A549 (cell line): ENCODE results near the gene MVB12B. TPM values are rescaled to one million over a fixed set of nuclear protein-coding genes. Genes with fewer than 3 reads are reported as not detected.

Source experiments
- ATAC-seq, 2 experiments: fragments of 200-7000 bp in 1 of 2; fragments of >200 bp in 1 of 2; cut with Nextera tagmentation in 1 of 2; cut with Tn5 transposase in 1 of 2; 3 replicates each; pipeline versions ENCODE4 v1.8.0 to v1.9.1; 2018 to 2020; ENCODE audit warnings: mild to moderate bottlenecking in 1 of 2, moderate library complexity in 1 of 2
- CTCF ChIA-PET: fragments of 300-600 bp; sonication (Branson Sonifier 250); formaldehyde crosslinking; extraction: SDS; loops from one replicate; lab custom pipeline; 2021; ENCODE audit warnings: antibody characterized with exemption, inconsistent platforms; lab: Yijun Ruan, JAX
- POLR2A ChIA-PET: fragments of 350-600 bp; formaldehyde crosslinking; extraction: SDS; loops from one replicate; lab custom pipeline; 2021; ENCODE audit warnings: antibody characterized with exemption, inconsistent platforms; lab: Yijun Ruan, JAX
- DNase-seq, 2 experiments: peaks; one replicate each; pipeline versions ENCODE4 v3.0.0 to v3.0.0-alpha.2; 2011 to 2016; ENCODE audit warnings: low read depth in 1 of 2, low spot score in 1 of 2
- FAIRE-seq: peaks from 2 replicates; lab custom pipeline; 2011; peaks lifted over from hg19 to GRCh38; lab: Jason Lieb, UNC
- H3K27ac ChIP-seq, 2 experiments: fragments of >200 bp; sonication (Bioruptor Twin); formaldehyde crosslinking; 3 replicates each; pipeline ENCODE4 v1.5.1; 2016 to 2017
- H3K4me1 ChIP-seq: fragments of >200 bp; sonication (Bioruptor Twin); formaldehyde crosslinking; 3 replicates; pipeline ENCODE4 v1.6.1; 2016
- H3K4me2 ChIP-seq: fragments of >200 bp; sonication (Bioruptor Twin); formaldehyde crosslinking; 3 replicates; pipeline ENCODE4 v1.6.1; 2016
- H3K4me3 ChIP-seq: fragments of >200 bp; sonication (Bioruptor Twin); formaldehyde crosslinking; 3 replicates; pipeline ENCODE4 v1.5.1; 2016
- H3K9me3 ChIP-seq: fragments of >200 bp; sonication (Bioruptor Twin); formaldehyde crosslinking; 3 replicates; pipeline ENCODE4 v1.6.1; 2016
- ATOH8 ChIP-seq: fragments of 250-450 bp; sonication (Bioruptor Pico); IDR thresholded peaks from 2 replicates; pipeline ENCODE4 v1.5.0; 2020; ENCODE audit warnings: low read depth, mild to moderate bottlenecking, moderate library complexity
- BCL3 ChIP-seq: fragments of >200 bp; sonication (Bioruptor Twin); formaldehyde crosslinking; IDR thresholded peaks from 3 replicates; pipeline ENCODE4 v1.6.1; 2016
- BHLHE40 ChIP-seq: IDR thresholded peaks from 2 replicates; pipeline ENCODE4 v1.6.1; 2012; ENCODE audit warnings: low read depth, low read length, inconsistent platforms
- CBX2 ChIP-seq: fragments of 200-600 bp; sonication (generic); IDR thresholded peaks from 2 replicates; pipeline ENCODE4 v1.6.1; 2016; ENCODE audit warnings: low read depth, mild to moderate bottlenecking, borderline replicate concordance
- ELK1 ChIP-seq: fragments of 150-350 bp; IDR thresholded peaks from 2 replicates; pipeline ENCODE4 v1.6.1; 2014; ENCODE audit warnings: low read depth, mild to moderate bottlenecking, low read length
- GATA3 ChIP-seq: IDR thresholded peaks from 2 replicates; pipeline ENCODE4 v1.6.1; 2012; ENCODE audit warnings: borderline replicate concordance
- HES2 ChIP-seq: fragments of >200 bp; sonication (Bioruptor Twin); formaldehyde crosslinking; IDR thresholded peaks from 2 replicates; pipeline ENCODE4 v1.6.1; 2016
- HEYL ChIP-seq: fragments of 250-450 bp; sonication (Bioruptor Pico); IDR thresholded peaks from 2 replicates; pipeline ENCODE4 v1.8.0; 2021; ENCODE audit warnings: mild to moderate bottlenecking, moderate library complexity
- HMGXB4 ChIP-seq: fragments of 250-450 bp; sonication (Bioruptor Pico); IDR thresholded peaks from 2 replicates; pipeline ENCODE4 v1.5.0; 2021; ENCODE audit warnings: mild to moderate bottlenecking, moderate library complexity, borderline replicate concordance
- HOXA7 ChIP-seq: fragments of 250-450 bp; sonication (Bioruptor Pico); IDR thresholded peaks from 2 replicates; pipeline ENCODE4 v1.5.0; 2020; ENCODE audit warnings: mild to moderate bottlenecking, moderate library complexity
- JUNB ChIP-seq: fragments of >200 bp; sonication (Bioruptor Twin); formaldehyde crosslinking; IDR thresholded peaks from 2 replicates; pipeline ENCODE4 v1.6.1; 2016
- KDM5A ChIP-seq: fragments of 200-600 bp; sonication (generic); IDR thresholded peaks from 2 replicates; pipeline ENCODE4 v1.6.1; 2016; ENCODE audit warnings: antibody characterized with exemption, mild to moderate bottlenecking
- MAFK ChIP-seq: fragments of 450-650 bp; IDR thresholded peaks from 2 replicates; pipeline ENCODE4 v1.6.1; 2014; ENCODE audit not compliant: partially characterized antibody
- MAX ChIP-seq: IDR thresholded peaks from 2 replicates; pipeline ENCODE4 v1.6.1; 2012
- MYC ChIP-seq: IDR thresholded peaks from 2 replicates; pipeline ENCODE4 v1.6.1; 2012; ENCODE audit warnings: mild to moderate bottlenecking, inconsistent platforms, low read length, improper control_type of control experiment, borderline replicate concordance
- NFE2L2 ChIP-seq: fragments of 150-350 bp; conservative IDR thresholded peaks from 2 replicates; pipeline ENCODE4 v1.6.1; 2014; ENCODE audit warnings: low read length
- NPAS2 ChIP-seq: fragments of 250-450 bp; sonication (Bioruptor Pico); IDR thresholded peaks from 2 replicates; pipeline ENCODE4 v1.8.0; 2022; ENCODE audit warnings: mild to moderate bottlenecking, moderate library complexity, borderline replicate concordance
- PBX3 ChIP-seq: IDR thresholded peaks from 2 replicates; pipeline ENCODE4 v1.6.1; 2012
- PHF8 ChIP-seq: fragments of 200-600 bp; sonication (generic); IDR thresholded peaks from 2 replicates; pipeline ENCODE4 v1.6.1; 2016; ENCODE audit warnings: low read depth, mild to moderate bottlenecking, antibody characterized with exemption, moderate library complexity, borderline replicate concordance
- SMC3 ChIP-seq: fragments of >200 bp; sonication (Bioruptor Twin); formaldehyde crosslinking; IDR thresholded peaks from 3 replicates; pipeline ENCODE4 v1.6.1; 2018; ENCODE audit warnings: inconsistent platforms
- USF2 ChIP-seq: fragments of 450-650 bp; IDR thresholded peaks from 2 replicates; pipeline ENCODE4 v1.6.1; 2014; ENCODE audit warnings: antibody characterized with exemption
- ZC3H11A ChIP-seq: fragments of 450-650 bp; IDR thresholded peaks from 2 replicates; pipeline ENCODE4 v1.6.1; 2014; ENCODE audit warnings: antibody characterized with exemption, mild to moderate bottlenecking
- WGBS: methylation state at CpG from one replicate; pipeline ENCODE4 v1.1.6; 2017; ENCODE audit errors: missing lambda C conversion rate; 5-methylcytosine and 5-hydroxymethylcytosine counted together
- polyA plus RNA-seq, 4 experiments: library from polyadenylated mRNA; depleted of rRNA in 3 of 4; stranded (reverse); fragments of >200 nt; fragmentation: RNase III in 1 of 4; extraction: RNeasy Plus Mini Kit Qiagen cat#74134 plus additional on column Dnase treatment in 1 of 4; gene quantifications; 2 replicates in 3 of 4; 3 replicates in 1 of 4; pipeline ENCODE4 v1.2.3, GENCODE V29; 2011 to 2017

MVB12B gene
- polyA plus RNA-seq, 2 of the 4 experiments (the other 2 are of a cell fraction), result 4.6 to 5.9 TPM

GRCh38 chr9:126347911-126348760 is 21.5 kb downstream of the MVB12B start:
- Histone ChIP-seq H3K27ac (no peak overlapping the region), H3K4me1 (no peaks in the 10 kb centered on the region), H3K4me2 (no peak overlapping the region), H3K4me3 (no peak overlapping the region), H3K9me3 (peaks cover 8% of the 10 kb centered on the region; the same call in 2 of the 3 replicates)
- CTCF ChIA-PET, result interaction anchor here (0.9 to 2.4 kb wide), 4 partner anchors 12 to 940 kb away, joined by 3 to 10 read pairs (median 4); no protein-coding TSS in a partner anchor
- ATAC-seq (no peak), FAIRE-seq (no peak), DNase-seq (no peak)
- POLR2A ChIA-PET, result no interaction called here
- WGBS, result 91% methylated on average over 14 of the region's 14 CpGs
- no peak for TF ChIP-seq NPAS2 (CRISPR knock-in tag)

GRCh38 chr9:126348911-126349550 is 22.4 kb downstream of the MVB12B start:
- no peaks in the 10 kb centered on the region for H3K4me1 ChIP-seq
- WGBS, result 84% methylated on average over 7 of the region's 7 CpGs
- no peak overlapping the region for H3K4me3 ChIP-seq
- CTCF ChIA-PET, result interaction anchor here (1.4 to 2.4 kb wide), 2 partner anchors 49 to 941 kb away, joined by 3 to 10 read pairs; no protein-coding TSS in a partner anchor
- POLR2A ChIA-PET, result no interaction called here
- peaks cover 8% of the 10 kb centered on the region; the same call in 2 of the 3 replicates for H3K9me3 ChIP-seq
- H3K27ac ChIP-seq, result no peak overlapping the region
- FAIRE-seq, result no peak
- H3K4me2 ChIP-seq, result no peak overlapping the region
- TF ChIP-seq MAX (no peak), CBX2 (no peak), PHF8 (no peak), ATOH8 (CRISPR knock-in tag) (no peak), NPAS2 (CRISPR knock-in tag) (no peak), GATA3 (no peak), BHLHE40 (no peak), HEYL (no peak), KDM5A (no peak), HOXA7 (no peak)
- TF ChIP-seq, all 56 proteins: peak for 0
- DNase-seq (no peak), ATAC-seq (no peak)

- Histone ChIP-seq H3K27ac (no peak overlapping the region), H3K4me2 (no peak overlapping the region), H3K9me3 (peaks cover 18% of the 10 kb centered on the region; the same call in 2 of the 3 replicates), H3K4me1 (no peaks in the 10 kb centered on the region), H3K4me3 (no peak overlapping the region)
- no peak for FAIRE-seq
- DNase-seq, result no peak
- ChIA-PET POLR2A (no interaction called here), CTCF (interaction anchor here (1.9 to 2.5 kb wide), 2 partner anchors 27 to 32 kb away, joined by 5 to 8 read pairs; partner anchors contain the start of gene MVB12B)
- ATAC-seq, result no peak
- WGBS, result 85% methylated on average over 12 of the region's 12 CpGs
- TF ChIP-seq JUNB (no peak), BCL3 (no peak), MAFK (no peak), ELK1 (no peak), USF2 (no peak), PBX3 (no peak), MYC (no peak), HES2 (no peak), SMC3 (no peak), ZC3H11A (no peak), NFE2L2 (no peak), HMGXB4 (CRISPR knock-in tag) (no peak)
Observed at GRCh38 chr9:126354887-126355770, 28.5 kb downstream of the MVB12B start.
